Measurements from ENCODE around the gene GBA3.

DNA sequence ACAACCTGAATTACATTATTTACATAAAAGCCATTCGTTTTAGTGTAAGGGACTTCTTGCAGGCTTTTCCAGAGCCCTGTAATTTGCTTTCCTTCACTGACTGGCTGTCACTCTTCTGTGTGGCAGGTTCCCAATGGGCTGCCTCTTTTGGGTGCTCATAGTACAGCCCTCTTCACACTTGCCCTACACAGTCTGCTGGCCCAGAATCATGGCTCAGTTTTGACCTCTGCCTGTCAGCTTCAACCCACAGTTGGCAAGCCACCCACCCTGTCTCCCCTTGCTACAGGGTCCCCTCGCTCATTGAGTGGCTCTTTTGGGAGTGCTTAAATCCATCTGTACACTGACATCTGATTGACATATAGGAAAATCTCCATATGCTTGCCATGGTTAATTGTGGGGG, 97.9 kb downstream of the GBA3 start:
- TF ChIP-seq POLR2A (IDR thresholded peaks at IDR 0.05): no peak
- TF ChIP-seq, protein P1, sequence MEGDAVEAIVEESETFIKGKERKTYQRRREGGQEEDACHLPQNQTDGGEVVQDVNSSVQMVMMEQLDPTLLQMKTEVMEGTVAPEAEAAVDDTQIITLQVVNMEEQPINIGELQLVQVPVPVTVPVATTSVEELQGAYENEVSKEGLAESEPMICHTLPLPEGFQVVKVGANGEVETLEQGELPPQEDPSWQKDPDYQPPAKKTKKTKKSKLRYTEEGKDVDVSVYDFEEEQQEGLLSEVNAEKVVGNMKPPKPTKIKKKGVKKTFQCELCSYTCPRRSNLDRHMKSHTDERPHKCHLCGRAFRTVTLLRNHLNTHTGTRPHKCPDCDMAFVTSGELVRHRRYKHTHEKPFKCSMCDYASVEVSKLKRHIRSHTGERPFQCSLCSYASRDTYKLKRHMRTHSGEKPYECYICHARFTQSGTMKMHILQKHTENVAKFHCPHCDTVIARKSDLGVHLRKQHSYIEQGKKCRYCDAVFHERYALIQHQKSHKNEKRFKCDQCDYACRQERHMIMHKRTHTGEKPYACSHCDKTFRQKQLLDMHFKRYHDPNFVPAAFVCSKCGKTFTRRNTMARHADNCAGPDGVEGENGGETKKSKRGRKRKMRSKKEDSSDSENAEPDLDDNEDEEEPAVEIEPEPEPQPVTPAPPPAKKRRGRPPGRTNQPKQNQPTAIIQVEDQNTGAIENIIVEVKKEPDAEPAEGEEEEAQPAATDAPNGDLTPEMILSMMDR (IDR thresholded peaks at IDR 0.05): no peak

All from uterus (tissue), 2 donors.